ENCODE measurements around the gene PDLIM7.

PDLIM7 gene

GRCh38 chr5:177529247-177530203, 32.1 kb upstream of the PDLIM7 start:
- in situ Hi-C loops (cut with HindIII; ENCODE audit: low sequenced_read_pairs): no loop called here
- no peak for DNase-seq (ENCODE audit: low read depth, low spot score)
- no peak for TF ChIP-seq CTCF (IDR thresholded peaks at IDR 0.05; ENCODE audit: low read depth, low read length)

GRCh38 chr5:177528631-177529030, 31.2 kb upstream of the PDLIM7 start:
- in situ Hi-C loops (cut with HindIII; ENCODE audit: low sequenced_read_pairs): no loop called here
- DNase-seq (ENCODE audit: low read depth, low spot score): no peak
- TF ChIP-seq CTCF (IDR thresholded peaks at IDR 0.05; ENCODE audit: low read depth, low read length): no peak
- no peak overlapping the region for H3K4me3 ChIP-seq (ENCODE audit: low read depth, low read length)

More at GRCh38 chr5:177529247-177530203, 32.1 kb upstream of the PDLIM7 start:
- H3K4me3 ChIP-seq (ENCODE audit: low read depth, low read length): no peak overlapping the region

GRCh38 chr5:177527595-177527994, 30.2 kb upstream of the PDLIM7 start:
- no peak overlapping the region for H3K4me3 ChIP-seq (ENCODE audit: low read depth, low read length)
- DNase-seq (ENCODE audit: low read depth, low spot score): no peak
- in situ Hi-C loops (cut with HindIII; ENCODE audit: low sequenced_read_pairs): no loop called here
- no peak for TF ChIP-seq CTCF (IDR thresholded peaks at IDR 0.05; ENCODE audit: low read depth, low read length)

GRCh38 chr5:177526791-177527190, 29.4 kb upstream of the PDLIM7 start:
- H3K4me3 ChIP-seq (ENCODE audit: low read depth, low read length): no peak overlapping the region
- DNase-seq (ENCODE audit: low read depth, low spot score): no peak
- TF ChIP-seq CTCF (IDR thresholded peaks at IDR 0.05; ENCODE audit: low read depth, low read length): no peak
- in situ Hi-C loops (cut with HindIII; ENCODE audit: low sequenced_read_pairs): no loop called here

GRCh38 chr5:177526191-177526590, 28.8 kb upstream of the PDLIM7 start:
- no peak overlapping the region for H3K4me3 ChIP-seq (ENCODE audit: low read depth, low read length)
- no peak for TF ChIP-seq CTCF (IDR thresholded peaks at IDR 0.05; ENCODE audit: low read depth, low read length)
- no peak for DNase-seq (ENCODE audit: low read depth, low spot score)
- in situ Hi-C loops (cut with HindIII; ENCODE audit: low sequenced_read_pairs): no loop called here

GRCh38 chr5:177524941-177525655, 27.7 kb upstream of the PDLIM7 start:
- no peak for DNase-seq (ENCODE audit: low read depth, low spot score)
- no peak overlapping the region for H3K4me3 ChIP-seq (ENCODE audit: low read depth, low read length)
- in situ Hi-C loops (cut with HindIII; ENCODE audit: low sequenced_read_pairs): no loop called here
- TF ChIP-seq CTCF (IDR thresholded peaks at IDR 0.05; ENCODE audit: low read depth, low read length): no peak

Measured in astrocyte of the spinal cord (primary cell).